Astrocyte (in vitro differentiated cells and primary cell): ENCODE results near the gene RPS27A. TPM values are rescaled to one million over a fixed set of nuclear protein-coding genes. Genes with fewer than 3 reads are reported as not detected.
A peak's percentile ranks its signal among the peaks of the same experiment; 100 is the strongest.
"Not testable (repeated sequence)": the region's sequence is repeated elsewhere in the genome, so short reads cannot be mapped to it uniquely, and the experiment has no call there.

ENCODE experiments used
- DNase-seq: peaks from one replicate; pipeline ENCODE4 v3.0.0-alpha.2; 2010; ENCODE audit warnings: low read depth
- FAIRE-seq: peaks from 2 replicates; lab custom pipeline; 2011; peaks lifted over from hg19 to GRCh38; lab: Jason Lieb, UNC
- H2AFZ ChIP-seq: 2 replicates; pipeline ENCODE4 v1.6.0; 2012; ENCODE audit warnings: low read depth, low read length, inconsistent platforms
- H3K27ac ChIP-seq: 2 replicates; pipeline ENCODE4 v1.5.1; 2011; ENCODE audit warnings: low read depth, low read length, inconsistent platforms
- H3K27me3 ChIP-seq: 2 replicates; pipeline ENCODE4 v1.6.0; 2011; ENCODE audit warnings: low read length, inconsistent platforms; ENCODE audit not compliant: insufficient read depth
- H3K36me3 ChIP-seq: 2 replicates; pipeline ENCODE4 v1.5.1; 2011; ENCODE audit warnings: low read length, inconsistent platforms; ENCODE audit not compliant: insufficient read depth
- H3K4me1 ChIP-seq: 2 replicates; pipeline ENCODE4 v1.5.1; 2011; ENCODE audit warnings: low read length, inconsistent platforms; ENCODE audit not compliant: insufficient read depth
- H3K4me2 ChIP-seq: 2 replicates; pipeline ENCODE4 v1.6.0; 2012; ENCODE audit warnings: low read length, inconsistent platforms
- H3K4me3 ChIP-seq: 2 replicates; pipeline ENCODE4 v1.5.1; 2011; ENCODE audit warnings: low read depth, mild to moderate bottlenecking, low read length, inconsistent platforms; ENCODE audit not compliant: insufficient read depth
- H3K79me2 ChIP-seq: 2 replicates; pipeline ENCODE4 v1.6.0; 2012; ENCODE audit warnings: mild to moderate bottlenecking, low read length, inconsistent platforms; ENCODE audit not compliant: insufficient read depth
- H3K9ac ChIP-seq: 2 replicates; pipeline ENCODE4 v1.6.0; 2012; ENCODE audit warnings: mild to moderate bottlenecking, low read length, inconsistent platforms
- H3K9me3 ChIP-seq: 2 replicates; pipeline ENCODE4 v1.5.1; 2012; ENCODE audit warnings: low read depth, mild to moderate bottlenecking, low read length, inconsistent platforms; ENCODE audit not compliant: insufficient read depth
- H4K20me1 ChIP-seq: 2 replicates; pipeline ENCODE4 v1.6.0; 2012; ENCODE audit warnings: low read length, inconsistent platforms; ENCODE audit not compliant: insufficient read depth
- H3K27ac Mint-ChIP-seq: one replicate; pipeline ENCODE4 v1.8.0; 2021; ENCODE audit warnings: mild to moderate bottlenecking, mixed read lengths; ENCODE audit not compliant: unreplicated experiment
- H3K27me3 Mint-ChIP-seq: one replicate; pipeline ENCODE4 v1.8.0; 2021; ENCODE audit warnings: low read depth, mixed read lengths; ENCODE audit not compliant: unreplicated experiment
- H3K36me3 Mint-ChIP-seq: one replicate; pipeline ENCODE4 v1.8.0; 2021; ENCODE audit warnings: low read depth, mixed read lengths; ENCODE audit not compliant: unreplicated experiment
- H3K4me1 Mint-ChIP-seq: one replicate; pipeline ENCODE4 v1.8.0; 2021; ENCODE audit warnings: low read depth, mixed read lengths; ENCODE audit not compliant: unreplicated experiment
- H3K4me3 Mint-ChIP-seq: one replicate; pipeline ENCODE4 v1.8.0; 2021; ENCODE audit warnings: mild to moderate bottlenecking, moderate library complexity, mixed read lengths; ENCODE audit not compliant: unreplicated experiment
- H3K9me3 Mint-ChIP-seq: one replicate; pipeline ENCODE4 v1.8.0; 2021; ENCODE audit warnings: mild to moderate bottlenecking, mixed read lengths; ENCODE audit not compliant: unreplicated experiment
- CTCF ChIP-seq: IDR thresholded peaks from 2 replicates; pipeline ENCODE4 v1.5.1; 2011; ENCODE audit warnings: low read depth, mild to moderate bottlenecking, inconsistent platforms, low read length, moderate library complexity; ENCODE audit not compliant: insufficient read depth
- EZH2 ChIP-seq: IDR thresholded peaks from 2 replicates; pipeline ENCODE4 v1.6.1; 2012; ENCODE audit warnings: mild to moderate bottlenecking, low read length, inconsistent platforms; ENCODE audit not compliant: insufficient read depth
- total RNA-seq: library from RNA; stranded (reverse); gene quantifications from 2 replicates; pipeline ENCODE4 v1.2.1, GENCODE V29; 2021

The RPS27A gene
- total RNA-seq, 1 donor from 2014 or later, result 840 TPM

- no peaks in the 10 kb centered on the region for H3K27me3 ChIP-seq
- H3K4me1 ChIP-seq, result peaks cover 4% of the 10 kb centered on the region
- TF ChIP-seq CTCF, result no peak
- TF ChIP-seq EZH2, result no peak
- no peaks in the 10 kb centered on the region for H3K9me3 Mint-ChIP-seq
- H3K9me3 ChIP-seq, result no peaks in the 10 kb centered on the region
- H3K4me2 ChIP-seq, result no peak overlapping the region
- no peak overlapping the region for H3K27ac ChIP-seq
- no peak for DNase-seq
- no peak overlapping the region for H2AFZ ChIP-seq
- no peak overlapping the region for H3K4me3 Mint-ChIP-seq
- H3K27ac Mint-ChIP-seq, result no peak overlapping the region
- no peaks in the 10 kb centered on the region for H4K20me1 ChIP-seq
- H3K4me1 Mint-ChIP-seq, result peaks cover 13% of the 10 kb centered on the region
- H3K27me3 Mint-ChIP-seq, result no peaks in the 10 kb centered on the region
- H3K36me3 ChIP-seq, result no peaks in the 10 kb centered on the region
- H3K79me2 ChIP-seq, result peaks cover under 1% of the 10 kb centered on the region
- H3K9ac ChIP-seq, result no peak overlapping the region
- no peak for FAIRE-seq
- H3K4me3 ChIP-seq, result no peak overlapping the region
- H3K36me3 Mint-ChIP-seq, result no peaks in the 10 kb centered on the region
These were observed 44.8 kb downstream of the RPS27A start for GRCh38 chr2:55277310-55277709.

GRCh38 chr2:55279214-55279835 is 46.8 kb downstream of the RPS27A start:
- not testable (repeated sequence) for H3K27me3 ChIP-seq, H3K4me3 ChIP-seq, H3K27ac ChIP-seq, H3K4me1 ChIP-seq, FAIRE-seq, H3K36me3 ChIP-seq, DNase-seq, H3K36me3 Mint-ChIP-seq, H3K79me2 ChIP-seq, H3K9me3 Mint-ChIP-seq, H4K20me1 ChIP-seq, H3K9ac ChIP-seq, H3K9me3 ChIP-seq, H3K27me3 Mint-ChIP-seq
- peak overlapping the region; percentile 30 for H2AFZ ChIP-seq
- H3K4me1 Mint-ChIP-seq, result peaks cover 16% of the 10 kb centered on the region
- H3K27ac Mint-ChIP-seq, result peak overlapping the region; percentile 37
- H3K4me3 Mint-ChIP-seq, result peak overlapping the region; percentile 77
- peak overlapping the region; percentile 29 for H3K4me2 ChIP-seq

- H3K4me3 ChIP-seq, H3K36me3 Mint-ChIP-seq, H3K27me3 ChIP-seq, H3K27ac ChIP-seq, H3K4me2 ChIP-seq, H3K9ac ChIP-seq, H3K9me3 ChIP-seq, H3K79me2 ChIP-seq, H3K4me1 ChIP-seq, H3K9me3 Mint-ChIP-seq, H3K27me3 Mint-ChIP-seq, FAIRE-seq, H2AFZ ChIP-seq, DNase-seq, H3K36me3 ChIP-seq, H4K20me1 ChIP-seq: not testable (repeated sequence)
- Mint-ChIP-seq H3K4me3 (peak overlapping the region; percentile 70), H3K4me1 (peaks cover 16% of the 10 kb centered on the region), H3K27ac (peak overlapping the region; percentile 37)
These were observed 47.5 kb downstream of the RPS27A start for GRCh38 chr2:55279859-55280424.

GRCh38 chr2:55280851-55281546 is 48.5 kb downstream of the RPS27A start:
- FAIRE-seq, H3K27me3 Mint-ChIP-seq, H3K27me3 ChIP-seq, H3K4me3 Mint-ChIP-seq, H3K36me3 ChIP-seq, H3K4me3 ChIP-seq, H3K27ac Mint-ChIP-seq, H3K9me3 ChIP-seq, H3K9me3 Mint-ChIP-seq, H3K36me3 Mint-ChIP-seq, H3K79me2 ChIP-seq, DNase-seq, H3K27ac ChIP-seq, H3K4me1 ChIP-seq, H3K9ac ChIP-seq, H3K4me2 ChIP-seq, H4K20me1 ChIP-seq, H2AFZ ChIP-seq: not testable (repeated sequence)
- H3K4me1 Mint-ChIP-seq, result peaks cover 16% of the 10 kb centered on the region
